Measurements from ENCODE around the gene IL17B. TPM values are rescaled to one million over a fixed set of nuclear protein-coding genes. Genes with fewer than 3 reads are reported as not detected.

IL17B gene
- total and polyA plus RNA-seq, 9 of the 15 experiments (the other 6 are each of a cell fraction or from before 2014, with no cell fraction given), result 0.28 to 2.6 (median 0.53) TPM; not detected in 2

DNA sequence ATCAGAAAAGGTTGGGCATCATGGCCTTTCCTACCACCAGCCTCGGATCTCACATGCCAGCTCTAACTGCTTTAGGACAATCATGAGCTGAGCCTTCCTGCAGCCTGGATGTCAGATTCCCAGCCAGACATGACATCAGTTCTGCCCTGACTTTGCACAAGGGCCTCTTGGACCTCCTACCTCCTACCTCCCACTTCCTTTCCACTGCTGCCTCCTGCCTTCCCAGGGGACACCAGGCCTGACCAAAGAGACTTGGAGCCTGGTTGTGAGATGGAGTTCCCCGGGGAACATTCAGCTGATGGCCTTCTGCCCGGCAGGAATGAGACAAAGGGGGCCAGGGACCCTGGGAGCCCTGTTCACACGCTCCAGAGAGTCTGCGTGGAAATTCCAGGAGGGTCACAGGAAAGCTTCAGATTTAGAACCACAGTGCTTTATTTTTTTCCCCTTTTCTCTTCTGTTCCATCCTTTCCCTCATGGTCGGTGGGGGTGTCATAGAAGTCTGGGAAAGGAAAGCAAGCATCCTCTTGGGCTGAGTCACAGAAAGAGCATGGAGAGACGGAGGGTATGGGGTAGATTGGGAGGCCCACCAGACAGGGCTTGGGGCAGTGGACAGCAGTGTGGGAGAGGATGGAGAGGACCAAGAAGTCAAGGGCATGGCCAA is 35.4 kb upstream of the IL17B start (continued):
- no peak for TF ChIP-seq YY1 (IDR thresholded peaks at IDR 0.05; ENCODE audit: borderline replicate concordance in 1 of 3, control insufficient read depth in 1 of 3, extremely low read depth in 1 of 3, insufficient read depth in 3 of 3, insufficient read length in 1 of 3, insufficient replicate concordance in 2 of 3, low read depth in 1 of 3, low read length in 2 of 3)
- TF ChIP-seq, protein P1, sequence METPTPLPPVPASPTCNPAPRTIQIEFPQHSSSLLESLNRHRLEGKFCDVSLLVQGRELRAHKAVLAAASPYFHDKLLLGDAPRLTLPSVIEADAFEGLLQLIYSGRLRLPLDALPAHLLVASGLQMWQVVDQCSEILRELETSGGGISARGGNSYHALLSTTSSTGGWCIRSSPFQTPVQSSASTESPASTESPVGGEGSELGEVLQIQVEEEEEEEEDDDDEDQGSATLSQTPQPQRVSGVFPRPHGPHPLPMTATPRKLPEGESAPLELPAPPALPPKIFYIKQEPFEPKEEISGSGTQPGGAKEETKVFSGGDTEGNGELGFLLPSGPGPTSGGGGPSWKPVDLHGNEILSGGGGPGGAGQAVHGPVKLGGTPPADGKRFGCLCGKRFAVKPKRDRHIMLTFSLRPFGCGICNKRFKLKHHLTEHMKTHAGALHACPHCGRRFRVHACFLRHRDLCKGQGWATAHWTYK (CRISPR knock-in tag; IDR thresholded peaks at IDR 0.05), result no peak

DNA sequence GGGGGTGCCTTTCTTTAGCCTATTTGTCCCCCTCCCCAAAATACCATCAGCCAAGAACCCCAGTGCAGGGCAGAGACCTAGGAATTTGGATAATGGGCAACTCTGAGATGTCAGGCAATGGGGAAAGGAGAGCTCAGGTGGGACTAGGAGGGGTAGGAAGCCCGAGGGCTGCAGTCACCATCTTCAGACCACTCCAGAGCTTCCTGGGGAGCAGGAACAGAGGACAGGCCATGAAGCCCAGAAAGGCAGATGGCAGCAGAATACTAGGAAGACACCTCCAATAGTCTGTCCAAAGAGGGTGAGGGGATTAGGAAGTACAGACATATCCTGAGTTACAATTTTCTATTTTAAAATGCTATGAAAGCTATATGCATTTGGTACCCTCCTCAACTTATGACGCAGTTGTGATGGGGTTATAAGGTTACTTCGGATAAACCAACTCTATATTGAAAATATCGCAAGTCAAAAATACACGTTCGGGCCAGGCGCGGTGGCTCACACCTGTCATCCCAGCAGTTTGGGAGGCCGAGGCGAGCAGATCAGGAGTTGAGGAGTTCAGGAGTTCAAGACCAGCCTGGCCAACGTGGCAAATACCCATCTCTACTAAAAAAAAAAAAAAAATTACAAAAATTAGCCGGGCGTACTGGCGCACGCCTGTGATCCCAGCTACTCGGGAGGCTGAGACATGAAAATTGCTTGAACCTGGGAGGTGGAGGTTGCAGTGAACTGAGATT is 34.6 kb upstream of the IL17B start:
- peaks cover 0 to 2% of the 10 kb centered on the region in 2 experiments; a peak in 1 of 5 replicates for H3K27me3 ChIP-seq (ENCODE audit: control insufficient read depth in 2 of 2, insufficient read depth in 2 of 2, low read length in 2 of 2)
- H3K9me3 ChIP-seq (replicated peaks; ENCODE audit: control insufficient read depth, insufficient read depth, low read depth, low read length), result no peaks in the 10 kb centered on the region
- H3K9me1 ChIP-seq (ENCODE audit: control insufficient read depth, insufficient read depth, low read length), result no peaks in the 10 kb centered on the region
- no peaks in the 10 kb centered on the region for H3K79me2 ChIP-seq (ENCODE audit: control insufficient read depth, insufficient read depth, low read length)
- H3K4me2 ChIP-seq (ENCODE audit: insufficient read depth, low read length), result no peak overlapping the region
- ChIA-PET POLR2A (interaction anchor here (0.9 to 1.1 kb wide), 3 partner anchors 10 to 19 kb away, joined by 3 to 4 read pairs (median 4); no protein-coding TSS in a partner anchor), CTCF (ENCODE audit: low intra/inter-chr PET ratio) (no interaction called here)
- H3K9ac ChIP-seq (ENCODE audit: insufficient read depth in 1 of 2, low read depth in 2 of 2, low read length in 2 of 2), result no peak overlapping the region
- FAIRE-seq (no peak), DNase-seq (ENCODE audit: extremely low read depth in 1 of 4, low spot score in 3 of 4) (no peak), ATAC-seq (no peak)
- H3K4me1 ChIP-seq (replicated peaks in 1 of 2; ENCODE audit: control insufficient read depth in 2 of 2, insufficient read depth in 2 of 2, low read length in 2 of 2), result peaks cover 0 to 4% of the 10 kb centered on the region in 2 experiments; a peak in 2 of 5 replicates
- no peak overlapping the region for H3K4me3 ChIP-seq
- no peak overlapping the region for H3K27ac ChIP-seq (ENCODE audit: extremely low read depth, low read depth, low read length)
- in situ Hi-C loops (cut with MboI) (no loop called here), intact Hi-C loops (cut with micrococcal nuclease) (no loop called here)
- H3K36me3 ChIP-seq (ENCODE audit: control insufficient read depth, insufficient read depth, low read length), result no peaks in the 10 kb centered on the region
- no peak overlapping the region for H2AFZ ChIP-seq (ENCODE audit: low read depth, low read length)
- no TSS peak for BruUV-seq (replicated peaks)
- H4K20me1 ChIP-seq (replicated peaks; ENCODE audit: control insufficient read depth, insufficient read depth, low read length), result no peaks in the 10 kb centered on the region
- 52% methylated on average over 16 of the region's 16 CpGs for WGBS (ENCODE audit: insufficient coverage, low coverage, missing lambda C conversion rate)
- no peak for TF ChIP-seq ZNF668 (CRISPR knock-in tag; IDR thresholded peaks at IDR 0.05)
- TF ChIP-seq, protein P2, sequence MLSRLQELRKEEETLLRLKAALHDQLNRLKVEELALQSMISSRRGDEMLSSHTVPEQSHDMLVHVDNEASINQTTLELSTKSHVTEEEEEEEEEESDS (CRISPR knock-in tag; IDR thresholded peaks at IDR 0.05), result no peak
- no peak for TF ChIP-seq ZNF436 (CRISPR knock-in tag; IDR thresholded peaks at IDR 0.05)
- TF ChIP-seq FOSL1 (tag; conservative IDR thresholded peaks at IDR 0.05), result no peak
- TF ChIP-seq NUFIP1 (IDR thresholded peaks at IDR 0.05; ENCODE audit: partially characterized antibody), result no peak
- TF ChIP-seq EP300 (IDR thresholded peaks at IDR 0.05; ENCODE audit: low read length), result no peak
- no peak for TF ChIP-seq NEUROD1 (IDR thresholded peaks at IDR 0.05; ENCODE audit: borderline replicate concordance, low read depth, low read length, partially characterized antibody)
- TF ChIP-seq ZC3H8 (IDR thresholded peaks at IDR 0.05), result no peak
- TF ChIP-seq, protein P3, sequence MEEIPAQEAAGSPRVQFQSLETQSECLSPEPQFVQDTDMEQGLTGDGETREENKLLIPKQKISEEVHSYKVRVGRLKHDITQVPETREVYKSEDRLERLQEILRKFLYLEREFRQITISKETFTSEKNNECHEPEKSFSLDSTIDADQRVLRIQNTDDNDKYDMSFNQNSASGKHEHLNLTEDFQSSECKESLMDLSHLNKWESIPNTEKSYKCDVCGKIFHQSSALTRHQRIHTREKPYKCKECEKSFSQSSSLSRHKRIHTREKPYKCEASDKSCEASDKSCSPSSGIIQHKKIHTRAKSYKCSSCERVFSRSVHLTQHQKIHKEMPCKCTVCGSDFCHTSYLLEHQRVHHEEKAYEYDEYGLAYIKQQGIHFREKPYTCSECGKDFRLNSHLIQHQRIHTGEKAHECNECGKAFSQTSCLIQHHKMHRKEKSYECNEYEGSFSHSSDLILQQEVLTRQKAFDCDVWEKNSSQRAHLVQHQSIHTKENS (CRISPR knock-in tag; IDR thresholded peaks at IDR 0.05), result no peak
- no peak for TF ChIP-seq POLR2B (IDR thresholded peaks at IDR 0.05; ENCODE audit: low read depth, partially characterized antibody)
- TF ChIP-seq CREB1 (IDR thresholded peaks at IDR 0.05), result no peak
- no peak for TF ChIP-seq CREB1 (CRISPR knock-in tag; IDR thresholded peaks at IDR 0.05)
- no peak for TF ChIP-seq ZNF184 (CRISPR knock-in tag; IDR thresholded peaks at IDR 0.05)
- no peak for TF ChIP-seq DMBX1 (CRISPR knock-in tag; IDR thresholded peaks at IDR 0.05; ENCODE audit: borderline replicate concordance)
- TF ChIP-seq TARDBP (IDR thresholded peaks at IDR 0.05), result no peak
- TF ChIP-seq ZNF41 (CRISPR knock-in tag; conservative IDR thresholded peaks at IDR 0.05), result no peak
- no peak for TF ChIP-seq SMARCA4 (IDR thresholded peaks at IDR 0.05)

Measured in K562 (cell line).